HG03103 (cell line): ENCODE results near the gene TSPEAR.

Experiments
- ATAC-seq: cut with Tn5 transposase; IDR thresholded peaks from one replicate; pipeline ENCODE4 v1.9.1; 2021; ENCODE audit warnings: low read depth; ENCODE audit not compliant: unreplicated experiment

The TSPEAR gene

DNA sequence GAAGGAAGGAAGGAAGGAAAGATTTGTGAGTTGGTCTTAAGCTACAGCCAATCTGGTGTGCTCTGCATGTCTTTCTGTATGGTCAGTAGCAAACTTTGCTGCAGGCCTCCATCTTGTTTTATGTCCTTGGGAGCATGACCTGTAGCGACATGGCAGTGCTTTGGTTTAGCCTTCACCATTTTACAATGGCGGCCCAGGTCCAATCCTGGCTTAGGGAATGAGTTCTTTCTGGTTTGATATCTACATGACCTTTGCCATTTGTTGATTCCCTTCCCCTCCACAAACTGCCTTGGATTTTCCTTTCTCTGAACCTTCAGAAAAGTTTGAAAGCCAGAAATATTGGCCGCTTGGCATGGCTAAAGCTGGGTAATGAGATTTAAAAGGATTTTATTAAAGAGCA is 30.5 kb upstream of the TSPEAR start:
- no peak for ATAC-seq

DNA sequence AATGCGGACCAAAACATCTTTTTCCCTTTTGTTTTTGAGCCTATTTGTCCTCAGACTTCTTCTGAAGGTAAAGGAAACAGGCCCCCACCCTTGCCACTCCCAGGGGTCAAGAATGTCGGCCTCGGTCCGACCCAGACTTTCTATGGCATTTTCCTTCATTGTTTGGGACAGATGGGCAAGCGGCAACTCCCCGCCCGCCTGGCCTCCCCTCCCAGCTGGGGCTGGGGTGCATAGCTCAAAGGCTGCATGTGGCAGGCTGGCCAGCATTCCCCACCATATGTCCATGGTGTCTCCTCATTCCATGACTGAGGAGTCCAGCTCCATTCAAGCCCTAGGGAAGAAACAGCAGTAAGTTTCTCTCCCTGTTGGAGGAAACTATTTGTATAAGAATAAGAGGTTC is 29.4 kb upstream of the TSPEAR start:
- no peak for ATAC-seq

DNA sequence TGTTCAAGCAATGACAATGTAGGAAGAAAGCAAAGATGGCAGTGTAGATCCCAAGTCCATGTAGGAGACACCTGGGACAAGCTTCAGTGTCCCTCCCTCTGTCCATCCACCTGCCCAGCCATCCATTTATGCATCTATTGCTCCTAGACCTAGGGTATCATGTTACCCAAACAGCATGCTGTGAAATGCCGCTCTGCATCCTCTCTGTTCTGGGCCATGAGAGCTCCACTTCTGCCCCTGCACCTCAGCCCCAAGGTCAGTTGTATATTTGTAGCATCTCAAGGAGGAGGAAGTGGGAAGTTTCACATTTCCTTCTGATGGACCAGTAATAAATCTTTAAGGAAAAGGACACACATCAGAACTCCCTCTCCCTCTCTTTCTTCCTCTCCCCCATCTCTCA is 27.9 kb upstream of the TSPEAR start:
- ATAC-seq, result no peak

DNA sequence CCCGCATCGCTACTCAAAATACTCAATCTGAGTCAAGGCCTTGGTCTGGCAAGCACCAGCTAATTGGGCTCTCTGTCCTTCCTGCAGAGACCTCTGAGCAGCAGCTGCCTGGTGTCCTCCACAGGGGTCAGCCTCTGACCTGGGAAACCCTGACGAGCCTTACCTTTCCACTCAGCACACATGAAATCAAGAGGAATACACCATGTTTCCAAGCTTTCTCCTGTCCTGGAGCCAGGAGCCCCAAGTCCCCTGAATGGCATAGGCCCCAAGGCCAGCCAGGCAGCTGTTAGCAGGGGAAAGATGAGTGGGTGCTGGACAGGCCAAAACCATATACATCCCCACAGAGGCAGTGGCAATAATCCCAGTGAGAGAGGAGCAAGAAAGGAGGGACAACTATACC is 27.2 kb upstream of the TSPEAR start:
- no peak for ATAC-seq

DNA sequence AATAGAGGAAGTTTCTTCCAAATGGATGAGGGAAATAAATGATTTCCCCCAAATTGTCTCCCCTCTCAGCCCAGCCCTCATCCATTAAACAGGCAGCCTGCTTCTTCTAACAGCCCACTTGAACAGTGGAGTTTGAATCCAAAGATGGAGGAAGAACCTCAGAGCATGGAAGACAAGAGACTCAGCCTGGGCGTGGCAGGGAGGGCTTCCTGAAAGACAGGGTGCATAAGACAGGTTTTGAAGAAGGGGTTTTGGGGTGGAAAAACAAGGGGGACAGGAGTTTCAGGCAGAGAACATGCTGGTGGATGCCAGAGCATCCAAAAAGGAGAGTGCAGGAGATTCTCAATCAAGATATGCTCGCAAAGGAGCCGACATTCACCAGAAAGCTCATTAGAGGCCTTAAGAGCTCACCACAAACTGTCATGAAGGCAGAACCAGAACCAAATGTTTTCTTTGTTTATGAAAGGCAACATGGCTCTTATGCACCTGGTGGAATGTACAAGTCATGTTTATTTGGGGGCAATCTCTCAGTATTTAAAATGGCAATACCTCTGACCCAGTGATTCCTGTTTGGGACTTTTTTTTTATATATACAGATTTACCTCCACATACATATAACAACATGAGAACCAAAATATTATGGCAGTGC is 26.5 kb upstream of the TSPEAR start:
- no peak for ATAC-seq

DNA sequence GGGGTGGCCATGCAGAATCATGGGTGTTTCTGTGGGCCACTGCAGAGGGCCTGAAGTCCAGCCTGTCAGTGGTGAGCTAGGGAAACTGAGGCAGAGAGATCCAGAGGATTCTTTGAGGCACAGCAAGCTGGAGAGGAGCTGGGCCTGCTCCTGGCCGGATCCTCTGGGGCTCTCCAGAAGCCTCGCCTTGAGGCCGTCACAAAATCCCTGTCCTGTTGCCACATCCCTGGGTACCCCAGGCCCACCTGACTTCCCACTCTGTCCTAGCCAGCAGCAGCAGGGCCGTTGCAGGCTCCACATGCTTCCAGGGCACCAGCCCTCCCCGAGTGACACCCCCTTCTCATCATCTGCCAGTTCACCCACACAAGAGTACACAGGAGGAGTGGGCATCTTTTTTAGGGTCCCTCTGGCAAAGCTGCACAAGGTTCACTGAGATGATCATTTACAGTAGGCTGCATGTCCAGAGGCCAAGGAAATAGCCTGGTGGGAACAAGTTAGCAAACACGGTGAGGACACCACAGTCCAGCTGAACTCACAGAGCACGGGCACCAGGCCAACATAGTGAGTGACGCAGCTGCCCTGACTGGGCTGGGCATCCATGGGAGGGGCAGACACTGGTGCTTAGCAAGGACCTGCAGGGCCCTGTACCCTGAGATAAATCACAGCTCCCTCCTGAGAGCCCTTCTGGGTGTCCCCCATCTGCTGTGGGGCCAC is 25.1 kb upstream of the TSPEAR start:
- no peak for ATAC-seq

DNA sequence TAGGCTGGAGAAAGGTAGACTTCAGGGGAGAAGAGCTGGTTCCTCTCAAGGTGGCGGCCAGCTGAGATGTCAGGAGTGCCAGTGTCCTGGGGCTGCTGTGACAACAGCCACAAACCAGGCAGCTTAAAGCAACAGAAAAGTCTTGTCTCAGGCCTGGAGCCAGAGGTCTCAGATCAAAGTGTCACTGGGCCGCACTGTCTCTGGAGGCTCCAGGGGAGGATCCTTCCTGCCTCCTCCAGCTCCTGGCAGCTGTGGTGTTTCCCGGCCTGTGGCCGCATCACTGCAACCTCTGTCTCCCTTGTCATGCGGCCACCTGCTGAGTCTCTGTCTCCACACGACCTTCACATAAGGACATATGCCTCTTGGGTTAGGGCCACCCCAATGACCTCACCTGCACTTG is 24.4 kb upstream of the TSPEAR start:
- no peak for ATAC-seq

DNA sequence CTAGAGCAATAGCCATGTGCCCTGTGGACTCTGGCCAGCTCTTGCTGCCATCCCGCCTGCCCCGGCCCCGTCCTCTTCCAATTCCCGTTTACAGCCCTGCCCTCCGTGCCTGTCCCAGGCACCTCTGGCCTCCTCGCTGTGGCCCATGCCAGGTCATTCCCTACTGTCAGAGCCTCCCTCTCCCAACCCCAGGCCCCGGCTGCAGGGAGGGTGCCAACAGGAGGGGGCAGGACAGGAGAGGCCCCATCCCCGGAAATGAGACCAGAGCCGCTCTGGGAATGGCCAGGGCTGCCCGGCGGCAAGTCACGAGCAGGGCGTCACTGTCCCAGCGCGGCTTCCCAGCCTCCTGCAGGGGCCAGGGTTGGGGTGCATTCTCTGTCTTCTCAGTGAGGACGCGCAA is 23.5 kb upstream of the TSPEAR start:
- ATAC-seq, result no peak

DNA sequence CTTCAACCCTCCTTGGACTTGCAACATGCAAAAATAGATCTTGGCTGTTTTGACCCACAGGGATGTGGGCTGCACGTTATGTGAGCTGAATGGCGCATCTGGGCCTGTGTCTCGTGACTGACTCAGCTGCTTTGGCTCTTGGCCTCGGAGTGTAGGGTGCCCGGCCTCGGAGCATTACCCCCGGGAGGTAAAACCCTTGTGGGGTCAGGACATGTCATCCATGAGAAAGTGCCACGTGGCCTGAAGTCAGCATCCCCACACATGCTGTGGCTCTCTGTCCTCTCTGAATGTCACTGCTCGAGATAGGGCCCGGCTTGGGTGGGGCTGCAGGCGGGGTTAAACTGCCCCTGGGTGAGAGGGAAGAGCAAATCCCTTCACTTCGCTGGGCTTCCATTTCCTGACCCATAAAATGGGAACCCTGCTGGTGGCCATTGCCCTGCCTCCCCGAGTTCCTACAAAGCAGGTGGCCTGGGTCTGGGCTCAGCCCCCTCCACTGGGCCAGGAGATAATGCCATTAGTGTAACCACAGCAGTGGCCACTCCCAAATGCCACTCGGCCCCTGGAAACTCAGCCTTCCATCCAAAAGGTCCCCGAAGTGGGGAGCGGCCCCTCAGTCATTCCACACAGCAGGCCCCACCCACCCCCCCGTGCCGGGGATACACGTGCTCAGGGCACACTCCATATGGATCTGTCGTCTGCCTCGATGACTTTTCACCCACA is 22.8 kb upstream of the TSPEAR start:
- no peak for ATAC-seq

DNA sequence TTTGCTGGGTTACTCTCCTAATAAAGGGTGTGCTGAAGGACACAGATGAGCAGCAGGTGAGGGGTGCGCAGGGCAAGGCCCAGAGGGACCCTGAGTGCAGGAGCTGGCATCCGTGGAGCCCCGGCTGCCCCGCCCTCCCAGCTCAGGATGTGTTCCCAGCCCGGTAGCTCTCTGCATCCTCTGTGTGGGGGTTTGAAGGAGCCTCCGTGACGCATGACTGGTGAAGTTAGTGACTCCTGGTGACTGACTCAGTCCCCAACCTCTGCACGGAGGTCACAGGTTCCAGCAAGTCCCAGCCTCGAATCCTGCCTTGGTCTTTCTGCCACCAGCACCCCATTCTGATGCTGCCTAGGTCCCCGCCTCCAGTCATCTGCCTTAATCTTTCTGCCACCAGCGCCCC is 21.6 kb upstream of the TSPEAR start:
- ATAC-seq, result no peak

DNA sequence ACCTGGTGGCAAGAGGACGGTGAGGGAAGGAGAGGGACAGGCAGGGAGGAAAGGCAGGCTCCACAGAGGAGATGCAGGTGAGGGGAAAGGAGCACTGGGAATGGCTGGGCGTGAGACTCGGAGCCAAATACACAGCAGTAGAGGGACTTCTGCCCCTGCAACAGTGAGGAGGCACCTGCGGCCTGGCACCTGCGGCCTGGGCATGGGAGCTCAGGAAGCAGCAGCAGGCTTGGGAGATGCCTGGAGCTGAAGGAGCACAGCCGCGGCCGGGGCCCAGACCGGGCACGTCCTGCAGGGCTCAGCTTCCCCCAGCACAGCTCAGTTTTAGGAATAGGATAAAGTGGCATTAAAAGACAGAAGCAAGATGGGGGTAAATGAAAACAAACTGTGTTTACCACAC is 20.9 kb upstream of the TSPEAR start:
- ATAC-seq, result no peak

DNA sequence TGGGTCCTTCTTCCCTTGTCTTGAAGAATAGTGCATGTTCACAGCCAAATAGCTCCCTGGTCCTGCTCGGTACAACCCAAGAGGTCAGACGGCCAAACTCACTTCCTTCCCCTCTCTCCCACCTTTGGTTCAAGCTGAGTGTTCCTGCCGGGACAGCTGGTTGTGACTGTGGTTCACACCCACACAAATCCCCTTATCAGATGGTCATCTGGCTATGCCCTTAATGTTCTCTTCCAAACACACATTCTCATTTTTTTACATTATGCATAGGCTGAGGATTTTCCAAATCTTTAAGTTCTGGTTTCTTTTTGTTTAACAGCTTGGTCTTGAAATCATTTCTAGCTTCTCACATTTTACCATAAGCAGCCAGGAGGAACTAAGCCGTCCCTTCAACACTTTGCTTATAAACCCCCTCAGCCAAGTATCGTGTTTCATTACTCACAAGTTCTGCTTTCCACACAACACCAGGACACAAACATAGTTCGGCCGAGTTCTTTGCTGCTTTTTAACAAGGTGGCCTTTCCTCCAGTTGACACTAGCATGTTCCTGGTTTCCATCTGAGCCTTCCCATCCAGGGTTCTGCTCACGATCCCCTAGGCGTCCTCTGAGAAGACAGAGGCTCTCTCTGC is 19.7 kb upstream of the TSPEAR start:
- no peak for ATAC-seq

DNA sequence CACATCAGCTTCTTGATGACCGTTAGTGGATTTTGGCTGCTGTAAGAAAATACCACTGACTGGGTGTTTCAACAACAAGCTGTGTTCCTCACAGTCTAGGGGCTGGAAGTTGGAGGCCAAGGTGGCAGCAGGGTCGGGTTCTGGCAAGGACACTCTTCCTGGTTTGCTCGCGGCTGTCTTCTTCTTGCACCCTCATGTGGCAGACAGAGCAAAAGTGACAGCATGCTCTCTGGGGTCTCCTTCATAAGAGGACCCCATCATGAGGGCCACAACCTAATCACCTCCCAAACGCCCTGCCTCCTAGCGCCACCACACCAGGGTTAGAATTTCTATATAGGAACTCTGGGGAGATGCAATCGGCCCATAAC is 18.6 kb upstream of the TSPEAR start:
- ATAC-seq, result no peak

DNA sequence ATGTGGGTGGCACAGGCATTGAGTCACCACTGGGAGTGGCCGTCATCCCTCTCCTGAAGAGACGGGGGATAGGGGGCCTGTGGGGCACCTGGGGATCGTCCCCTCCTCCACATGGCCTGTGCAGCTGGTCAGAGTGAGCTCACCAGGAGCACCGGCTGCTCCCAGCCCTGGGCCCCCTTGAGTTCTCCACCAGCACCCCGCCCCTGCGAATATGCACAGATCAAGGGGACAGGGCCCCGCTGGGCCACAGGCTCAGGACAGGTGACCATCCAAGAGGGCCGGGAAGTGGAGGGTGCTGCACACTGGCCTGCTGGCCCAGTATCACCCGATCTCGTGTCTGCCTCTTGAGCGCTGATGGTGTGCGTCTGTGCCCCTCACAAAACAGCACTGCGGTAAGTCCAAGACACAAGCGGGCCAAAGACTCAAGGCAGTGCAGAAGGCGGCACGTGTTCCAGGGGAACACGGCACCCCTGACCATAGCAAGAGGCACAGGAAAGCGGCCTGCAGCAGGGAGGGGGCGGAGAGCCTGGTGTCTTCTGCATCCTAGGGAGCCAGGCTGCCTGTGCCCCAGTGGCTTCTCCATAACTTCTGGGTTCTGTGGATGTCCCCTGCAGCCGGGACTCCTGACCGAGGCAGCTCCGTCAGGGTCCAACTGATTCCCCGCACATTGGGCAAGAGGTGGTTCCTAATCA is 18.1 kb upstream of the TSPEAR start:
- ATAC-seq, result no peak

DNA sequence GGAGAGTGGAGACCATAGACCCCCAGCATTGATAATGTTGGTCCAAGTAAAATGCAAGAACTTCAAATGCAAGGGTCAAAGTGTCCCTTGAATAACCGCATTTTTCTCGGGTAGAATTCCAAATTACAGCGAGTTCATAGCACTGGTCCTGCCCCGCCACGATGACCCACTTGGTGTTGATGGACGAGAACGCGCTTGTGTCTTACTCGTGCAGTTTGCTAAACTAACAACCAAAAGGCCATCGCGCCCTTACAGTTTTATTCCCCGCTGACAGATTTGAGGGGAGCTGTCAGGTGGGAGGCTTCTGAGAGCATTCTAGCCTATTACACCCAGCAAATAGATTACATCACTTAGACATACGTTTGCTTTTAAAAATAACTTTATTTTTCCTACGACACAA is 17.3 kb upstream of the TSPEAR start:
- ATAC-seq, result no peak

DNA sequence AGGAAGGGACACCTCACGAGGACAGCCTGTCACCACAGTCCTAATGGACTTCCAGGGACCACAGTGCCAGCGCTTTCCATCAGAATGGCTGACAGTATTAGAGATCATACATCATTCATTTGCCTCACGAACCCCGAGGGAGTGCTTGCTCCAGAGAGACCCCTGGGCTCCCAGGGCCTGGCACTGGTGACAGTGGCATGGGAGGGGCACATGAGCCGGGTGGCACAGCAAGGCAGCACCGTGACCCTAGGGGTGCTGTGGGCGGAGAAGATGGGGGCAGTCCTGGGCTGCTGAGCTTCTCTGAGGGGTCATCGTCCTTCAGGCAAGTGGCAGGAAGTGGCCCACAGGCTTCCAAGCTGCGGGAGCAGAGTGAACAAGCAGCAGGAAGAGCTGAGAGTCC is 16.4 kb upstream of the TSPEAR start:
- no peak for ATAC-seq

DNA sequence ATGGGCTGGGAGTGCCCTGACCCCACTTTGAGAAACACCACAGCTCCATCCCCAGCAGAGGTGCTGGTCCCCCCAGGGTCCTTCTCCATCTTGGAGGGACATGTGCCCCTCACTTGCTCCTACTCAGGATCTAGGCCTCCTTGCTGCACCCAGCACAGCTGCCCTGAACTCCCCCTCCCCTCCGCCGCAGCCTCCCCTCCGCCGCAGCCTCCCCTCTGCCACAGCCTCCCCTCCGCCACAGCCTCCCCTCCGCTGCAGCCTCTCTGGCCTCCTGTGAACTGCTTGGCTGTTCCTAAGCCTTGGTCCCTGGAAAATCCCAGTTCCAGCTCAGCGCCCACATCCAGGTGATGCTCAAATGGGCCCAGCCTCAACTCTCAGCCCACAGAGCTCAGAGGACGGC is 15.9 kb upstream of the TSPEAR start:
- ATAC-seq, result no peak

DNA sequence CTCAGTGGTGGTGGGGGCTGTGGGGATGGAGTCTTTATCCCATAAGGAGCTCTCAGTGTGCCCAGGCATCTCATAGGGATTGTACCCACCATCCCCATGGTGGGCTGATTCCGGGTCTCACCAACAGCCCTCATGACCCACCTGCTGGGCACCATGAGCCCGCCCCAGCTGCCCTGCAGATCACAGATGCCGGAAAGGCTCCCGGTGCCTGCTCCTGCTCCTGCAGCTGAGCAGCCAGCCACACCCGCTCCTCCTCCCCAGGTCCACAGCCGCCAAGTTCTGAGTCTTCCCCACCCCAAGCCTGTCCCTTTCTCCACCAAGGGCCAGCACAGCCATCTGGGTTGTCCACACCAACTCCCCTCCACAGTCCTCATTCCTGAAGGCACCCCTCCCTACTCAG is 15.5 kb upstream of the TSPEAR start:
- no peak for ATAC-seq

DNA sequence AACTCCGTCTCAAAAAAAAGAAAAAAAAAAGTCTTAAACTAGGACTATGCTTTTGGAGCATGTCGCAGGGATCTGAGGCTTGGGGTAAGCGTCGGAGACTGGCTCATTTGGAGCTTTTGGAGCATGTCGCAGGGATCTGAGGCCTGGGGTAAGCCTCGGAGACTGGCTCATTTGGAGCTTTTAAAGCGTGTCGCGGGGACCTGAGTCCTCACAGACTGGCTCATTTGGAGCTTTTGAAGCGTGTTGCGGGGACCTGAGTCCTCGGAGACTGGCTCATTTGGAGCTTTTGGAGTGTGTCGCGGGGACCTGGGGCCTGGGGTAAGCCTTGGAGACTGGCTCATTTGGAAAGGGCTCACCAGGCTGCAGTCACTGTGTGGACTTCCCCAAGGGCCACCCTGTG is 13.6 kb upstream of the TSPEAR start:
- ATAC-seq, result no peak

DNA sequence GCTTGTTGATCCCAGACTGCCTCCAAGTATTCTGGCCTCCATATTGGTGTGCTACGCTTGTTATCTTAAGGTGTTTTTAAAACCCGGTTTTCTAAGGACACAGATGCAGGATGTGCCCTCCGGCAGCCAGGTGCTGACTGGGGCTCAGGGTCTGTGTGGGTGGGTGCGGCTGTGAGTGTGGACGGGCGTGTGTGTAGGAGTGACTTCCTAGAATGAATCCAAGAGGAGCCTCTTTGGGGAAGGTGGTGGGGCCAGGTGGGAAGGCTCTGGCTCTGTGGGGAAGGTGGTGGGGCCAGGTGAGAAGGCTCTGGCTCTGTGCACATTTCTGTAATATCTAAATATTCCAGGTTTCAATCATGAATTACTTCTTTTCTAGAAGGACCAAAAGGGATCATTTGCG is 12.8 kb upstream of the TSPEAR start:
- ATAC-seq, result no peak
